ENCODE results near the gene C1QTNF8. TPM values are rescaled to one million over a fixed set of nuclear protein-coding genes. Genes with fewer than 3 reads are reported as not detected.

C1QTNF8 gene
- total RNA-seq, 1 experiment from 2014 or later = not detected

GRCh38 chr16:1045310-1045992 lies 50.6 kb downstream of the C1QTNF8 start:
- Histone ChIP-seq H3K27me3 (ENCODE audit: insufficient read depth, low read length) (no peaks in the 10 kb centered on the region), H2AFZ (ENCODE audit: low read length) (no peak overlapping the region), H2BK15ac (ENCODE audit: low read depth, low read length) (no peak overlapping the region), H4K5ac (ENCODE audit: insufficient read length, low read depth, low read length) (no peak overlapping the region), H2BK5ac (ENCODE audit: insufficient read length, low read length) (no peak overlapping the region), H3K79me2 (ENCODE audit: insufficient read depth, low read length) (no peaks in the 10 kb centered on the region), H4K8ac (replicated peaks; ENCODE audit: insufficient read length, low read depth, low read length) (no peak overlapping the region), H3K23me2 (ENCODE audit: insufficient read length, low read depth, low read length, poor library complexity, severe bottlenecking) (peaks cover 7% of the 10 kb centered on the region), H3K9ac (ENCODE audit: extremely low read depth, insufficient read length, low read length) (no peak overlapping the region), H3K9me3 (ENCODE audit: control insufficient read depth, low read depth, low read length) (no peaks in the 10 kb centered on the region), H3K79me1 (ENCODE audit: insufficient read depth, low read depth, low read length, poor library complexity, severe bottlenecking) (no peaks in the 10 kb centered on the region), H3K14ac (ENCODE audit: insufficient read depth, low read length) (no peak overlapping the region), H3K27ac (ENCODE audit: insufficient read length, low read depth, low read length) (no peak overlapping the region), H3K18ac (ENCODE audit: insufficient read length, low read depth, low read length) (no peak overlapping the region), H3K4me1 (ENCODE audit: insufficient read depth, low read length) (no peaks in the 10 kb centered on the region), H2BK12ac (ENCODE audit: insufficient read length, low read depth, low read length) (no peak overlapping the region), H2BK20ac (ENCODE audit: low read depth, low read length, poor library complexity, severe bottlenecking) (no peak overlapping the region), H4K91ac (ENCODE audit: insufficient read length, low read depth, low read length) (no peak overlapping the region), H2AK5ac (ENCODE audit: insufficient read length, low read length) (no peak overlapping the region), H2BK120ac (ENCODE audit: low read depth, low read length, poor library complexity, severe bottlenecking) (no peak overlapping the region), H4K20me1 (ENCODE audit: control insufficient read depth, insufficient read depth, insufficient read length) (no peaks in the 10 kb centered on the region), H3T11ph (ENCODE audit: low read length) (no peak overlapping the region), H3K4me2 (ENCODE audit: insufficient read depth, insufficient read length, low read length) (no peak overlapping the region), H3K56ac (ENCODE audit: insufficient read length, low read depth, low read length) (no peak overlapping the region), H3K23ac (ENCODE audit: insufficient read length, low read depth, low read length) (no peak overlapping the region), H3K4ac (ENCODE audit: low read depth, low read length) (no peak overlapping the region)
- DNase-seq = no peak
- H3K4me1 Mint-ChIP-seq = 0 out of 4 replicates have a peak, but pooled peaks cover 0 to 2% of the 10 kb centered on the region in 2 experiments
- H3K27ac Mint-ChIP-seq = no peak overlapping the region
- no peak for TF ChIP-seq CTCF (conservative IDR thresholded peaks at IDR 0.05)
- 0 out of 7 replicates have a peak, but pooled peaks cover 0 to 11% (median 0%) of the 10 kb centered on the region in 3 experiments for H3K36me3 Mint-ChIP-seq (ENCODE audit: insufficient read depth in 1 of 3, low read depth in 3 of 3)
- peaks cover 7% of the 10 kb centered on the region for H3K27me3 Mint-ChIP-seq (ENCODE audit: low read depth)
- H3K4me3 Mint-ChIP-seq = no peak overlapping the region
- WGBS (ENCODE audit: extremely low coverage, insufficient read length, low lambda C conversion rate) = no CpG with 5 or more reads among the region's 38 CpGs
- H3K9me3 Mint-ChIP-seq = peaks cover 10 to 11% of the 10 kb centered on the region in 2 experiments; a peak in 4 of 5 replicates
